ENCODE measurements around the gene CD83. TPM values are rescaled to one million over a fixed set of nuclear protein-coding genes. Genes with fewer than 3 reads are reported as not detected.

The CD83 gene
- total RNA-seq, 1 experiment from 2014 or later: 5.5 TPM

- ChIA-PET CTCF (no interaction called here), POLR2A (no interaction called here)
- H3K4me3 Mint-ChIP-seq: no peak overlapping the region
- DNase-seq (ENCODE audit: low spot score): no peak
- TF ChIP-seq PRDM15 (CRISPR knock-in tag; IDR thresholded peaks at IDR 0.05) (no peak), ZMAT4 (CRISPR knock-in tag; IDR thresholded peaks at IDR 0.05) (no peak), E2F4 (CRISPR knock-in tag; IDR thresholded peaks at IDR 0.05; ENCODE audit: borderline replicate concordance, low read depth) (no peak), NR2C2 (CRISPR knock-in tag; IDR thresholded peaks at IDR 0.05) (no peak), ZNF416 (CRISPR knock-in tag; IDR thresholded peaks at IDR 0.05) (no peak), SMAD4 (CRISPR knock-in tag; IDR thresholded peaks at IDR 0.05) (no peak), NR3C1 (CRISPR knock-in tag; conservative IDR thresholded peaks at IDR 0.05; ENCODE audit: low read depth) (no peak), ZNF121 (CRISPR knock-in tag; IDR thresholded peaks at IDR 0.05) (no peak), ZBTB21 (CRISPR knock-in tag; IDR thresholded peaks at IDR 0.05; ENCODE audit: borderline replicate concordance) (no peak), TCF7 (CRISPR knock-in tag; IDR thresholded peaks at IDR 0.05; ENCODE audit: low read depth) (no peak), KAT7 (CRISPR knock-in tag; IDR thresholded peaks at IDR 0.05; ENCODE audit: borderline replicate concordance) (no peak), HMGXB4 (CRISPR knock-in tag; IDR thresholded peaks at IDR 0.05) (no peak), CDX4 (CRISPR knock-in tag; IDR thresholded peaks at IDR 0.05; ENCODE audit: borderline replicate concordance) (no peak), CREB1 (CRISPR knock-in tag; IDR thresholded peaks at IDR 0.05) (no peak), ELF4 (CRISPR knock-in tag; IDR thresholded peaks at IDR 0.05; ENCODE audit: low read depth) (no peak), MAX (CRISPR knock-in tag; IDR thresholded peaks at IDR 0.05) (no peak), GRHL2 (CRISPR knock-in tag; IDR thresholded peaks at IDR 0.05; ENCODE audit: insufficient replicate concordance, severe bottlenecking) (no peak), RORB (CRISPR knock-in tag; IDR thresholded peaks at IDR 0.05) (no peak), MLX (CRISPR knock-in tag; IDR thresholded peaks at IDR 0.05) (no peak), STAT6 (CRISPR knock-in tag; conservative IDR thresholded peaks at IDR 0.05; ENCODE audit: low read depth) (no peak)
- peaks cover 26% of the 10 kb centered on the region for H3K4me1 Mint-ChIP-seq
- peaks cover 6% of the 10 kb centered on the region for H3K9me3 Mint-ChIP-seq
- H3K36me3 Mint-ChIP-seq: peaks cover 5% of the 10 kb centered on the region
- no peak for ATAC-seq
- H3K27me3 Mint-ChIP-seq (ENCODE audit: low read depth): peaks cover 2% of the 10 kb centered on the region; the same call in 1 of the 2 replicates
- no peak overlapping the region for H3K27ac Mint-ChIP-seq
Observed at GRCh38 chr6:14085176-14085787, 32.3 kb upstream of the CD83 start.

Measured in WTC11 (cell line).